Natural killer cell (primary cell): Measurements from ENCODE around the gene PLIN5. TPM values are rescaled to one million over a fixed set of nuclear protein-coding genes. Genes with fewer than 3 reads are reported as not detected.

Source experiments
- ATAC-seq, 3 donors: fragments of 150-1000 bp in 2 of 3; fragments of 200-7000 bp in 1 of 3; cut with Tn5 transposase; 1 replicate in 1 of 3; 2 replicates in 2 of 3; pipeline ENCODE4 v1.10.0; 2021; ENCODE audit warnings: mild to moderate bottlenecking in 2 of 3, moderate library complexity in 2 of 3
- DNase-seq, 2 donors: peaks; one replicate each; pipeline versions ENCODE4 v3.0.0 to v3.0.0-alpha.2; 2013 to 2021; ENCODE audit warnings: mixed read lengths in 1 of 2
- H3K27ac ChIP-seq: one replicate; pipeline ENCODE4 v1.5.1; 2013; ENCODE audit warnings: mild to moderate bottlenecking, low read length
- H3K27me3 ChIP-seq: one replicate; pipeline ENCODE4 v1.6.1; 2013; ENCODE audit warnings: low read length; ENCODE audit not compliant: control insufficient read depth, insufficient read depth
- H3K36me3 ChIP-seq: one replicate; pipeline ENCODE4 v1.6.1; 2013; ENCODE audit warnings: low read length; ENCODE audit not compliant: control insufficient read depth, insufficient read depth
- H3K4me1 ChIP-seq: one replicate; pipeline ENCODE4 v1.6.1; 2013; ENCODE audit warnings: low read length; ENCODE audit not compliant: control insufficient read depth, insufficient read depth
- H3K4me3 ChIP-seq: one replicate; pipeline ENCODE4 v1.5.1; 2013; ENCODE audit warnings: low read length
- H3K9me3 ChIP-seq: one replicate; pipeline ENCODE4 v1.6.1; 2013; ENCODE audit warnings: low read length; ENCODE audit not compliant: control insufficient read depth, insufficient read depth
- H3K27ac Mint-ChIP-seq, 2 donors: one replicate each; pipeline ENCODE4 v1.8.0; 2022; ENCODE audit warnings: mild to moderate bottlenecking in 2 of 2, mixed read lengths in 2 of 2, moderate library complexity in 1 of 2
- H3K27me3 Mint-ChIP-seq, 2 donors: one replicate each; pipeline ENCODE4 v1.8.0; 2022; ENCODE audit warnings: low read depth in 2 of 2, mixed read lengths in 2 of 2
- H3K36me3 Mint-ChIP-seq: one replicate; pipeline ENCODE4 v1.8.0; 2022; ENCODE audit warnings: mixed read lengths
- H3K4me1 Mint-ChIP-seq, 2 donors: one replicate each; pipeline ENCODE4 v1.8.0; 2022; ENCODE audit warnings: mixed read lengths in 2 of 2
- H3K4me3 Mint-ChIP-seq: one replicate; pipeline ENCODE4 v1.8.0; 2022; ENCODE audit warnings: mild to moderate bottlenecking, moderate library complexity, mixed read lengths
- H3K9me3 Mint-ChIP-seq, 2 donors: one replicate each; pipeline ENCODE4 v1.8.0; 2022; ENCODE audit warnings: mixed read lengths in 2 of 2
- CTCF ChIP-seq: fragments of 200-600 bp; IDR thresholded peaks from one replicate; pipeline ENCODE4 v1.8.0; 2022; ENCODE audit warnings: antibody characterized with exemption
- WGBS: methylation state at CpG from one replicate; pipeline ENCODE4 v1.1.7; 2013; ENCODE audit warnings: missing lambda C conversion rate; ENCODE audit not compliant: insufficient coverage; 5-methylcytosine and 5-hydroxymethylcytosine counted together
- intact Hi-C: fragments of 100-400 bp; cut with micrococcal nuclease; formaldehyde crosslinking; loops from one replicate; pipeline ENCODE4 v1.14.2; 2022
- total RNA-seq, 4 donors: library from RNA; stranded (reverse); fragments of 120-200 nt in 1 of 4; gene quantifications; one replicate each; pipeline versions ENCODE4 v1.2.3 to v1.2.4, GENCODE V29; 2013 to 2022

PLIN5 gene
- total RNA-seq, 3 donors from 2014 or later (not counting 1 experiment from before 2014, with no cell fraction given) = 0.65 TPM; not detected in 2

- no peak overlapping the region for H3K4me3 ChIP-seq
- TF ChIP-seq CTCF = no peak
- H3K9me3 ChIP-seq = no peaks in the 10 kb centered on the region
- H3K4me1 Mint-ChIP-seq = peaks cover 6 to 12% of the 10 kb centered on the region in 2 donors
- DNase-seq (no peak), ATAC-seq (no peak)
- no peaks in the 10 kb centered on the region for H3K4me1 ChIP-seq
- no peak overlapping the region for H3K27ac ChIP-seq
- 96% methylated on average over 23 of the region's 23 CpGs for WGBS
- H3K27me3 Mint-ChIP-seq = no peaks in the 10 kb centered on the region
- peaks cover 2% of the 10 kb centered on the region for H3K36me3 ChIP-seq
- no peak overlapping the region for H3K27ac Mint-ChIP-seq
- intact Hi-C loops = no loop called here
- H3K9me3 Mint-ChIP-seq = no peaks in the 10 kb centered on the region
- no peak overlapping the region for H3K4me3 Mint-ChIP-seq
- no peaks in the 10 kb centered on the region for H3K27me3 ChIP-seq
- H3K36me3 Mint-ChIP-seq = no peaks in the 10 kb centered on the region
Measured at GRCh38 chr19:4504297-4504701, 30.7 kb downstream of the PLIN5 start.

- intact Hi-C loops = no loop called here
- no peaks in the 10 kb centered on the region for H3K27me3 Mint-ChIP-seq
Measured at GRCh38 chr19:4503825-4504170, 31.2 kb downstream of the PLIN5 start.

GRCh38 chr19:4503132-4503824 is 31.7 kb downstream of the PLIN5 start:
- Histone ChIP-seq H3K9me3 (no peaks in the 10 kb centered on the region), H3K36me3 (peaks cover 7% of the 10 kb centered on the region), H3K4me3 (no peak overlapping the region), H3K4me1 (no peaks in the 10 kb centered on the region), H3K27ac (no peak overlapping the region), H3K27me3 (no peaks in the 10 kb centered on the region)
- Mint-ChIP-seq H3K4me3 (no peak overlapping the region), H3K9me3 (no peaks in the 10 kb centered on the region), H3K4me1 (peaks cover 6 to 12% of the 10 kb centered on the region in 2 donors), H3K27me3 (no peaks in the 10 kb centered on the region), H3K36me3 (no peaks in the 10 kb centered on the region), H3K27ac (no peak overlapping the region)
- intact Hi-C loops = no loop called here
- TF ChIP-seq CTCF = no peak
- WGBS = 93% methylated on average over 24 of the region's 25 CpGs
- ATAC-seq = no peak
- no peak for DNase-seq

More at GRCh38 chr19:4503825-4504170, 31.2 kb downstream of the PLIN5 start:
- TF ChIP-seq CTCF = no peak
- ATAC-seq (no peak), DNase-seq (no peak)
- H3K4me3 ChIP-seq = no peak overlapping the region
- H3K4me1 ChIP-seq = no peaks in the 10 kb centered on the region
- peaks cover 6 to 12% of the 10 kb centered on the region in 2 donors for H3K4me1 Mint-ChIP-seq
- no peaks in the 10 kb centered on the region for H3K9me3 ChIP-seq
- H3K36me3 ChIP-seq = peaks cover 2% of the 10 kb centered on the region
- 95% methylated on average over 10 of the region's 10 CpGs for WGBS
- H3K36me3 Mint-ChIP-seq = no peaks in the 10 kb centered on the region
- no peaks in the 10 kb centered on the region for H3K27me3 ChIP-seq
- H3K27ac ChIP-seq = no peak overlapping the region
- H3K27ac Mint-ChIP-seq = no peak overlapping the region
- H3K4me3 Mint-ChIP-seq = no peak overlapping the region
- no peaks in the 10 kb centered on the region for H3K9me3 Mint-ChIP-seq
